HepG2 (cell line): ENCODE data around the gene NTRK2. TPM values are rescaled to one million over a fixed set of nuclear protein-coding genes. Genes with fewer than 3 reads are reported as not detected.

Experiments
- ATAC-seq: fragments of 200-7000 bp; cut with Tn5 transposase; 3 replicates; pipeline ENCODE4 v1.9.1; 2020; ENCODE audit warnings: mild to moderate bottlenecking, moderate library complexity
- BruUV-seq: library from RNA; stranded (reverse); fragments of 400-500 nt; replicated peaks from 2 replicates; lab custom pipeline; 2021; lab: Mats Ljungman, UMichigan
- CTCF ChIA-PET: fragments of 300-600 bp; formaldehyde crosslinking; extraction: SDS; loops from one replicate; lab custom pipeline; 2021; ENCODE audit warnings: low total read pairs, inconsistent platforms, low intra/inter-chr PET ratio; lab: Yijun Ruan, JAX
- POLR2A ChIA-PET: fragments of 350-600 bp; sonication (Branson Sonifier 250); formaldehyde crosslinking; loops from one replicate; lab custom pipeline; 2020; ENCODE audit warnings: antibody characterized with exemption, inconsistent platforms; lab: Yijun Ruan, JAX
- DNase-seq: peaks from one replicate; pipeline ENCODE4 v3.0.0-alpha.2; 2015; ENCODE audit warnings: low spot score
- FAIRE-seq: peaks from 3 replicates; lab custom pipeline; 2011; peaks lifted over from hg19 to GRCh38; lab: Jason Lieb, UNC
- H2AFZ ChIP-seq: one replicate; pipeline ENCODE4 v1.6.1; 2011; ENCODE audit warnings: low read length, inconsistent platforms
- H3K27ac ChIP-seq: fragments of 300-600 bp; 3 replicates; pipeline ENCODE4 v1.8.0; 2011; ENCODE audit warnings: mixed run types, mild to moderate bottlenecking, mixed read lengths, low read length, inconsistent platforms; ENCODE audit not compliant: insufficient read depth; ENCODE audit errors: extremely low read length
- H3K27me3 ChIP-seq, 2 experiments: fragments of 200-600 bp in 1 of 2; 2 replicates in 1 of 2; 3 replicates in 1 of 2; pipeline versions ENCODE4 v1.6.0 to v1.8.0; 2011; ENCODE audit warnings: low read length in 2 of 2, mild to moderate bottlenecking in 2 of 2, moderate library complexity in 2 of 2, inconsistent platforms in 1 of 2; ENCODE audit not compliant: insufficient read depth in 2 of 2, control insufficient read depth in 1 of 2
- H3K36me3 ChIP-seq, 2 experiments: fragments of 200-600 bp in 1 of 2; replicated peaks in 1 of 2; 2 replicates in 1 of 2; 3 replicates in 1 of 2; pipeline versions ENCODE4 v1.5.1 to v1.8.0; 2011; ENCODE audit warnings: low read length in 2 of 2, inconsistent platforms in 1 of 2; ENCODE audit not compliant: insufficient read depth in 2 of 2, control insufficient read depth in 1 of 2
- H3K4me1 ChIP-seq: 2 replicates; pipeline ENCODE4 v1.5.1; 2012; ENCODE audit warnings: low read length, inconsistent platforms; ENCODE audit not compliant: insufficient read depth
- H3K4me2 ChIP-seq: 2 replicates; pipeline ENCODE4 v1.6.0; 2011; ENCODE audit warnings: low read depth, low read length, inconsistent platforms
- H3K4me3 ChIP-seq, 3 experiments: fragments of 200-600 bp in 1 of 3; sonication (generic), shearing (Covaris generic) in 1 of 3; replicated peaks in 1 of 3; 2 replicates each; pipeline ENCODE4 v1.5.1; 2011 to 2016; ENCODE audit warnings: low read length in 3 of 3, inconsistent platforms in 2 of 3, low read depth in 2 of 3, mild to moderate bottlenecking in 2 of 3, control low read depth in 1 of 3, mixed read lengths in 1 of 3; ENCODE audit not compliant: insufficient read depth in 1 of 3
- H3K79me2 ChIP-seq: one replicate; pipeline ENCODE4 v1.6.1; 2011; ENCODE audit warnings: low read length, inconsistent platforms; ENCODE audit not compliant: insufficient read depth
- H3K9ac ChIP-seq: 2 replicates; pipeline ENCODE4 v1.6.0; 2011; ENCODE audit warnings: mild to moderate bottlenecking, low read depth, low read length, inconsistent platforms; ENCODE audit not compliant: insufficient read depth
- H3K9me3 ChIP-seq: 2 replicates; pipeline ENCODE4 v1.5.1; 2012; ENCODE audit warnings: mild to moderate bottlenecking, low read length
- H4K20me1 ChIP-seq: 2 replicates; pipeline ENCODE4 v1.6.0; 2011; ENCODE audit warnings: inconsistent platforms, mild to moderate bottlenecking, low read length, moderate library complexity; ENCODE audit not compliant: insufficient read depth
- HNF4A ChIP-seq: sonication (generic); formaldehyde crosslinking; IDR thresholded peaks from 2 replicates; pipeline ENCODE4 v1.4.0; 2020; ENCODE audit warnings: missing genetic modification reagents
- ISL2 ChIP-seq: sonication (generic); formaldehyde crosslinking; IDR thresholded peaks from 2 replicates; pipeline ENCODE4 v1.5.0; 2020; ENCODE audit warnings: missing genetic modification reagents
- TBX2 ChIP-seq: sonication (generic); formaldehyde crosslinking; IDR thresholded peaks from 2 replicates; pipeline ENCODE4 v1.5.0; 2020; ENCODE audit warnings: missing genetic modification reagents, mild to moderate bottlenecking, borderline replicate concordance
- ZNF138 ChIP-seq: sonication (generic); formaldehyde crosslinking; IDR thresholded peaks from 2 replicates; pipeline ENCODE4 v1.5.0; 2020; ENCODE audit warnings: mild to moderate bottlenecking, low read depth, missing genetic modification reagents
- ZSCAN12 ChIP-seq: sonication (generic); formaldehyde crosslinking; IDR thresholded peaks from 2 replicates; pipeline ENCODE4 v1.9.0; 2021; ENCODE audit warnings: mild to moderate bottlenecking, missing genetic modification reagents
- WGBS: methylation state at CpG from one replicate; pipeline ENCODE4 v1.1.6; 2017; ENCODE audit warnings: low lambda C conversion rate; 5-methylcytosine and 5-hydroxymethylcytosine counted together
- in situ Hi-C: cut with HindIII; loops from 2 replicates; pipeline ENCODE4 v1.10.0; 2017; ENCODE audit warnings: low pct_unique_long_range_greater_than_20kb; ENCODE audit not compliant: extremely low pct_ligation_motif_present
- intact Hi-C: fragments of 100-400 bp; cut with micrococcal nuclease; formaldehyde crosslinking; loops from one replicate; pipeline ENCODE4 v1.10.0; 2022; ENCODE audit not compliant: unreplicated experiment
- polyA plus RNA-seq, 8 experiments: library from polyadenylated mRNA; depleted of rRNA in 3 of 8; stranded (reverse) in 7 of 8; unstranded in 1 of 8; fragments of >200 nt; fragmentation: Illumina TruSeq in 4 of 8; extraction: Trizol in 4 of 8; gene quantifications; 2 replicates each; pipeline versions ENCODE4 v1.2.1 to v1.2.3, GENCODE V29; 2011 to 2016; ENCODE audit warnings: low read depth in 4 of 8, missing spikeins in 1 of 8, mixed read lengths in 1 of 8; ENCODE audit not compliant: insufficient read depth in 1 of 8
- total RNA-seq, 5 experiments: library from RNA; depleted of rRNA; stranded (reverse); fragments of >200 nt; fragmentation: Illumina TruSeq; extraction: Trizol; gene quantifications; 2 replicates each; pipeline ENCODE4 v1.2.3, GENCODE V29; 2016; ENCODE audit warnings: low read depth in 1 of 5
- TF ChIP-seq, protein P1 (sequence below): sonication (generic); formaldehyde crosslinking; IDR thresholded peaks from 2 replicates; pipeline ENCODE4 v1.4.0; 2020; ENCODE audit warnings: missing genetic modification reagents
- TF ChIP-seq, protein P2 (sequence below): sonication (generic); formaldehyde crosslinking; conservative IDR thresholded peaks from 2 replicates; pipeline ENCODE4 v1.4.0; 2020; ENCODE audit warnings: missing genetic modification reagents
- TF ChIP-seq, protein P3 (sequence below): sonication (generic); formaldehyde crosslinking; IDR thresholded peaks from 2 replicates; pipeline ENCODE4 v1.4.0; 2020; ENCODE audit warnings: missing genetic modification reagents

NTRK2 gene
- total and polyA plus RNA-seq, 2 of the 13 experiments (the other 11 are each of a cell fraction or from before 2014, with no cell fraction given) = not detected

DNA sequence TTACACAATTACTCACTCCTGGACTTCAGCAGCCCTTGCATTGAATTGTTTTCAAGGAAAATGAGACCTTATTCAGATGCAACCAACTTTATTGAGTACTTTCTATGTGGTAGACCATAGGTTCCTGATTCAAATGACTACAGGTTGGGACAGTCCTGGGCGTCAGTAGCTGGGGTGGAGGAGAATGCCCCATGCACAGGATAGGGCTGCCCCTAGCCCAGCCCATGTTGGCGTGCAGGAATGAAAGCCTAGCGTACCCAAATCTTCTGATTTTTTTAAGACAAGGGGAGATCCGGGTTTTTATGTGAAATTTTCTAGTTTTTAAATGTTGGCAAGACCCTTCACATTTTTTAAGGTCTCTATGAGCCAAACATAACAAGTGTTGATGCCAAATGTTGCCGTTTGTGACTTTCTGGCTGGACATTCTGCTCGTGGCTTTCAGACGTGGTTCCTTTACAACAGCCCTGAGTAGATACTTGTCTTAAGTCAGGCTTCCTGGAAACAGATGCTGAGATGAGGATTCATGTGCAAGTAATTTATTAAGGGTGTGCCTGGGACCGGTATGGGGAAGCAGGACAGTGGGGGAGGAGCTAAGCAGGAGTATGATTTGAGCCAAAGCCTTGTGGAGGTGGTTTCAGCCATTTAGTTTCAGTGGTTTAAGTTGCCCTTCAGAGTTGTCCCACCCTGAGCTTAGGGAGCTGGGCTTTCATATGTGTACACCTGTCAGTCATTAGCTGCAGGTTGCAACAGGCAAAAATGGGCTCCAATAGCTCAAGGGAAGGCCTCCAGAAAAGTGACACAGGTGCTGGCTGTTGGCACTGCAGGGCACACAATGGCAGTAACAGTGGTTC, 154.1 kb downstream of the NTRK2 start:
- in situ Hi-C loops = no loop called here
- CTCF ChIA-PET = no interaction called here
- Histone ChIP-seq H3K9ac (no peak overlapping the region), H4K20me1 (no peaks in the 10 kb centered on the region), H3K36me3 (no peaks in the 10 kb centered on the region), H3K4me2 (no peak overlapping the region), H3K27me3 (peaks cover 0 to 3% of the 10 kb centered on the region in 2 experiments; a peak in 1 of 5 replicates), H2AFZ (no peak overlapping the region)
- BruUV-seq = no TSS peak
- FAIRE-seq = no peak
- POLR2A ChIA-PET = no interaction called here
- TF ChIP-seq, protein P1, sequence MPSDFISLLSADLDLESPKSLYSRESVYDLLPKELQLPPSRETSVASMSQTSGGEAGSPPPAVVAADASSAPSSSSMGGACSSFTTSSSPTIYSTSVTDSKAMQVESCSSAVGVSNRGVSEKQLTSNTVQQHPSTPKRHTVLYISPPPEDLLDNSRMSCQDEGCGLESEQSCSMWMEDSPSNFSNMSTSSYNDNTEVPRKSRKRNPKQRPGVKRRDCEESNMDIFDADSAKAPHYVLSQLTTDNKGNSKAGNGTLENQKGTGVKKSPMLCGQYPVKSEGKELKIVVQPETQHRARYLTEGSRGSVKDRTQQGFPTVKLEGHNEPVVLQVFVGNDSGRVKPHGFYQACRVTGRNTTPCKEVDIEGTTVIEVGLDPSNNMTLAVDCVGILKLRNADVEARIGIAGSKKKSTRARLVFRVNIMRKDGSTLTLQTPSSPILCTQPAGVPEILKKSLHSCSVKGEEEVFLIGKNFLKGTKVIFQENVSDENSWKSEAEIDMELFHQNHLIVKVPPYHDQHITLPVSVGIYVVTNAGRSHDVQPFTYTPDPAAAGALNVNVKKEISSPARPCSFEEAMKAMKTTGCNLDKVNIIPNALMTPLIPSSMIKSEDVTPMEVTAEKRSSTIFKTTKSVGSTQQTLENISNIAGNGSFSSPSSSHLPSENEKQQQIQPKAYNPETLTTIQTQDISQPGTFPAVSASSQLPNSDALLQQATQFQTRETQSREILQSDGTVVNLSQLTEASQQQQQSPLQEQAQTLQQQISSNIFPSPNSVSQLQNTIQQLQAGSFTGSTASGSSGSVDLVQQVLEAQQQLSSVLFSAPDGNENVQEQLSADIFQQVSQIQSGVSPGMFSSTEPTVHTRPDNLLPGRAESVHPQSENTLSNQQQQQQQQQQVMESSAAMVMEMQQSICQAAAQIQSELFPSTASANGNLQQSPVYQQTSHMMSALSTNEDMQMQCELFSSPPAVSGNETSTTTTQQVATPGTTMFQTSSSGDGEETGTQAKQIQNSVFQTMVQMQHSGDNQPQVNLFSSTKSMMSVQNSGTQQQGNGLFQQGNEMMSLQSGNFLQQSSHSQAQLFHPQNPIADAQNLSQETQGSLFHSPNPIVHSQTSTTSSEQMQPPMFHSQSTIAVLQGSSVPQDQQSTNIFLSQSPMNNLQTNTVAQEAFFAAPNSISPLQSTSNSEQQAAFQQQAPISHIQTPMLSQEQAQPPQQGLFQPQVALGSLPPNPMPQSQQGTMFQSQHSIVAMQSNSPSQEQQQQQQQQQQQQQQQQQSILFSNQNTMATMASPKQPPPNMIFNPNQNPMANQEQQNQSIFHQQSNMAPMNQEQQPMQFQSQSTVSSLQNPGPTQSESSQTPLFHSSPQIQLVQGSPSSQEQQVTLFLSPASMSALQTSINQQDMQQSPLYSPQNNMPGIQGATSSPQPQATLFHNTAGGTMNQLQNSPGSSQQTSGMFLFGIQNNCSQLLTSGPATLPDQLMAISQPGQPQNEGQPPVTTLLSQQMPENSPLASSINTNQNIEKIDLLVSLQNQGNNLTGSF (CRISPR knock-in tag) = no peak
- TF ChIP-seq ZNF138 (CRISPR knock-in tag) (no peak), ISL2 (no peak), HNF4A (CRISPR knock-in tag) (no peak), ZSCAN12 (no peak), TBX2 (CRISPR knock-in tag) (no peak)
- TF ChIP-seq, protein P2, sequence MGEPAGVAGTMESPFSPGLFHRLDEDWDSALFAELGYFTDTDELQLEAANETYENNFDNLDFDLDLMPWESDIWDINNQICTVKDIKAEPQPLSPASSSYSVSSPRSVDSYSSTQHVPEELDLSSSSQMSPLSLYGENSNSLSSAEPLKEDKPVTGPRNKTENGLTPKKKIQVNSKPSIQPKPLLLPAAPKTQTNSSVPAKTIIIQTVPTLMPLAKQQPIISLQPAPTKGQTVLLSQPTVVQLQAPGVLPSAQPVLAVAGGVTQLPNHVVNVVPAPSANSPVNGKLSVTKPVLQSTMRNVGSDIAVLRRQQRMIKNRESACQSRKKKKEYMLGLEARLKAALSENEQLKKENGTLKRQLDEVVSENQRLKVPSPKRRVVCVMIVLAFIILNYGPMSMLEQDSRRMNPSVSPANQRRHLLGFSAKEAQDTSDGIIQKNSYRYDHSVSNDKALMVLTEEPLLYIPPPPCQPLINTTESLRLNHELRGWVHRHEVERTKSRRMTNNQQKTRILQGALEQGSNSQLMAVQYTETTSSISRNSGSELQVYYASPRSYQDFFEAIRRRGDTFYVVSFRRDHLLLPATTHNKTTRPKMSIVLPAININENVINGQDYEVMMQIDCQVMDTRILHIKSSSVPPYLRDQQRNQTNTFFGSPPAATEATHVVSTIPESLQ (CRISPR knock-in tag) = no peak
- TF ChIP-seq, protein P3, sequence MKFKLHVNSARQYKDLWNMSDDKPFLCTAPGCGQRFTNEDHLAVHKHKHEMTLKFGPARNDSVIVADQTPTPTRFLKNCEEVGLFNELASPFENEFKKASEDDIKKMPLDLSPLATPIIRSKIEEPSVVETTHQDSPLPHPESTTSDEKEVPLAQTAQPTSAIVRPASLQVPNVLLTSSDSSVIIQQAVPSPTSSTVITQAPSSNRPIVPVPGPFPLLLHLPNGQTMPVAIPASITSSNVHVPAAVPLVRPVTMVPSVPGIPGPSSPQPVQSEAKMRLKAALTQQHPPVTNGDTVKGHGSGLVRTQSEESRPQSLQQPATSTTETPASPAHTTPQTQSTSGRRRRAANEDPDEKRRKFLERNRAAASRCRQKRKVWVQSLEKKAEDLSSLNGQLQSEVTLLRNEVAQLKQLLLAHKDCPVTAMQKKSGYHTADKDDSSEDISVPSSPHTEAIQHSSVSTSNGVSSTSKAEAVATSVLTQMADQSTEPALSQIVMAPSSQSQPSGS (CRISPR knock-in tag) = no peak
- TF ChIP-seq, all 625 proteins: peak for 0
- no peak overlapping the region for H3K27ac ChIP-seq
- H3K9me3 ChIP-seq = no peaks in the 10 kb centered on the region
- no peaks in the 10 kb centered on the region for H3K4me1 ChIP-seq
- ATAC-seq (no peak), DNase-seq (no peak)
- WGBS = under 1% methylated on average over 8 of the region's 8 CpGs
- intact Hi-C loops = no loop called here
- H3K79me2 ChIP-seq = no peaks in the 10 kb centered on the region
- no peak overlapping the region for H3K4me3 ChIP-seq
